Stimulated activated naive CD8-positive, alpha-beta T cell treated with anti-CD3 and anti-CD28 coated beads, Interleukin-15, Interleukin-2, amounts not matched to agents 100 ng/mL and 50 ng/mL, for 24 hours (primary cell): ENCODE data around the gene ADCY9.
"Not testable (repeated sequence)": the region's sequence is repeated elsewhere in the genome, so short reads cannot be mapped to it uniquely, and the experiment has no call there.

Experiments used
- H3K27ac Mint-ChIP-seq: one replicate; pipeline ENCODE4 v1.8.0; 2021; ENCODE audit warnings: mild to moderate bottlenecking, mixed read lengths
- H3K27me3 Mint-ChIP-seq: one replicate; pipeline ENCODE4 v1.8.0; 2021; ENCODE audit warnings: mixed read lengths
- H3K36me3 Mint-ChIP-seq: one replicate; pipeline ENCODE4 v1.8.0; 2021; ENCODE audit warnings: low read depth, mixed read lengths
- H3K4me1 Mint-ChIP-seq: one replicate; pipeline ENCODE4 v1.8.0; 2021; ENCODE audit warnings: low read depth, mixed read lengths
- H3K4me3 Mint-ChIP-seq: one replicate; pipeline ENCODE4 v1.8.0; 2021; ENCODE audit warnings: mild to moderate bottlenecking, mixed read lengths
- H3K9me3 Mint-ChIP-seq: one replicate; pipeline ENCODE4 v1.8.0; 2021; ENCODE audit warnings: mixed read lengths

The ADCY9 gene

DNA sequence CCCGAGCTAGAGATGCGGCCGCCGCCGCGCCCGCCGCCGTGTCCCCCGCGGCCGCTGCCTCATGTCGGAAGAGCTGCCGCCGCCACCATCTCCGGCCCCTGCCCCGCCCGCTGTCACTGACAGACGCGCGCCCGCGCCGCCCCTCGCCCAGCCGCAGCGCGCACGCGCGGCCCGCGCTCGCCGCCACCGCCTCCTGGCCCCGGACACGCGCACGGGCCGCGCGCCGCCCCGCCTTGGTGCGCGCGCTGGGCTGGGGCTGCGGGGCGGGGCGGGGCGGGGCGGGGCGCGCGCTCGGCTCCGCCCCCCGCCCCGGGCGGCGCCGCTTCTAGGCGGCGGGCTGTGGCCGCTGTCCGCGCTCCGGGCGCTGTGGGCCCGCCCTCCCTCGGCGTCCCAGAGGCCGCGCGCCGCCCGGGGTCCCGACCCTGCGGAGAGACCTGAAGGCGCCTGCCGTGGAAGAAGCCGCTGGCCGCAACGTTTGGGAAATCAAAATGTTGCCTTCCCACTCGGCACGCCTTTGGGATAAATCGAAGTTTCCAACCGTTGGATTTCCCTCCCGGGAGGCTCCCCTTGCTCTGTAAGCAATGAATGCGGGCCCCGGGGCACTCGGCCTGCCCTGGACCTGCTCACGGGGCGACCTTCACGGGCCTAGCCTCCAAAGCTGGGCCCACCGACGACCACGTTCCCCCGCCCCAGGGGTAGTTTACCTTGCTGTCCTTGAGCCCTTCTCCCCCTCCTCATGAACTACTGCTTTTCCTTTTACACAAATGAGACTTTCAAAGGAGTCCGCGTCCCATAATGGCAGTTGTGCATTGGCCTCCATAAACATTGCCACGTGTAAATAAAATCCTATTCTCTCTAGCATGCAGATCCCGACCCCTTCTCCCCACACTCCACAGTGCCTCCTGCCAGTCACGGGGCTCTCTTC is at the start of gene ADCY9:
Gene ADCY9, minus strand, starts transcription at position 118 of the 925 bp plus-strand sequence. CDS start 1,000 bp downstream, outside the sequence.
- no peaks in the 10 kb centered on the region for H3K9me3 Mint-ChIP-seq
- peak within 1 kb of the TSS; percentile 83 for H3K27ac Mint-ChIP-seq
- H3K36me3 Mint-ChIP-seq: peaks cover 4% of the 10 kb centered on the region
- peaks cover 13% of the 10 kb centered on the region for H3K27me3 Mint-ChIP-seq
- peaks cover 39% of the 10 kb centered on the region for H3K4me1 Mint-ChIP-seq
- peak within 1 kb of the TSS; percentile 86 for H3K4me3 Mint-ChIP-seq

- H3K36me3 Mint-ChIP-seq: no peaks in the 10 kb centered on the region
- H3K27ac Mint-ChIP-seq: no peak overlapping the region
- H3K9me3 Mint-ChIP-seq: no peaks in the 10 kb centered on the region
- no peaks in the 10 kb centered on the region for H3K4me1 Mint-ChIP-seq
- H3K4me3 Mint-ChIP-seq: no peak overlapping the region
- no peaks in the 10 kb centered on the region for H3K27me3 Mint-ChIP-seq
Measured at GRCh38 chr16:4160658-4161430, 44.6 kb upstream of the ADCY9 start.

GRCh38 chr16:4159726-4160125 is 43.5 kb upstream of the ADCY9 start:
- Mint-ChIP-seq H3K27ac (no peak overlapping the region), H3K27me3 (no peaks in the 10 kb centered on the region), H3K9me3 (no peaks in the 10 kb centered on the region), H3K4me3 (no peak overlapping the region), H3K36me3 (no peaks in the 10 kb centered on the region), H3K4me1 (no peaks in the 10 kb centered on the region)

DNA sequence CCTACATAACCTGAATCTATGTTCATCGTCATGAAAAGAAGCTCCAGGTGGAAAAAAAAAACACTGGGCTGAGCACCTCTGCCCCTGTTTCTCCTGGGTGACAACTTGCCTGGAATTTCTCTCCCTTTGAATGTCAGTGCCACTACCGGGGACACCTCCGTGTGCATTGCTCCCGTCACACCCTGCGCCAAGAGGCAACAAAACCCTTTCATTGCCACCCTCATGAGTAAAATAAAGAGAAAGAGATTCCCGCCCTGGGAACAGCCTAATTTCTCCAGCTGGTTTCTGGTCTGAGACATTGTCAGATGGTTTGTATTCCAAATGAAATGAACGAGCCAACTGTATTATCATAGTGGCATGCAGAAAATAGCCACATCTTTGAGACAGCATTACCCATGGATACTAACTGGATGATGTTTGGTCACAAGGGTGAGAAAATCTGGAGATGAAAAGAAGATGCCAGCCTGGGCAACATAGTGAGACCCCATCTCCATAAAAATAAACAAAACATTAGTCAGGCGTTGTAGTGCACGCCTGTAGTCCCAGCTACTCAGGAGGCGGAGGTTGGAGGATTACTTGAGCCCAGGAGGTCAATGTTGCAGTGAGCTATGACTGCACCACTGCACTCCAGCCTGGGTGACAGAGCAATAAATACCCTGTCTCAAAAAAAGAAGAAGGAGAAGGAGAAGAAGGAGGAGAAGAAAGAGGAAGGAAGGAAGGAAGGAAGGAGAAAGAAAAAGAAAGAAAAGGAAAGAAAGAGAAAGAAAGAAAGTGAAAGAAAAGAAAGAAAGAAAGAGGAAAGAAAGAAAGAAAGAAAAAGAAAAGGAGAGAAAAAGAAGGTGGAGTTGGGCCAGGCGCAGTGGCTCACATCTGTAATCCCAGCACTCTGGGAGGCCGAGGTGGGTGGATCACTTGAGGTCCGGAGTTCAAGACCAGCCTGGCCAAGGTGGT is 42.2 kb upstream of the ADCY9 start:
- H3K27ac Mint-ChIP-seq: no peak overlapping the region

DNA sequence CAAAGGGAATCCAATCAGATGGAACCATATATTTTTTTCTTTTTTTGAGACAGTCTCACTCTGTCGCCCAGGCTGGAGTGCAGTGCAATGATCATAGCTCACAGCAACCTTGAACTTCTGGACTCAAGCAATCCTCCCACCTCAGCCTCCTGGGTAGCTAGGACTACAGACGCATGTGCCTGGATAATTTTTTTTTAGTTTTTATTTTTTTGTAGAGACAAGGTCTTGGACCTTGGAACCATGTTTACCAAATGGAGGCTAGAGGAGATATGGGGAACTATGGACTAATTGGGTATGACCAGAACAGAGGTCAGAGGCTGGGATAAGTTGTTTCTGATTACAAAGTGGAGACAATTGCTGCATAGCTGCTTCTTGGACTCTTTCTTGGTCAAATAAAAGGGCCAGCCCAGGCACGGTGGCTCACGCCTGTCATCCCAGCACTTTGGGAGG is 41.2 kb upstream of the ADCY9 start:
- Mint-ChIP-seq H3K36me3 (no peaks in the 10 kb centered on the region), H3K4me3 (no peak overlapping the region), H3K27me3 (no peaks in the 10 kb centered on the region), H3K4me1 (no peaks in the 10 kb centered on the region), H3K27ac (no peak overlapping the region), H3K9me3 (no peaks in the 10 kb centered on the region)

More for the DNA sequence above, 42.2 kb upstream of the ADCY9 start:
- H3K36me3 Mint-ChIP-seq: no peaks in the 10 kb centered on the region
- no peaks in the 10 kb centered on the region for H3K4me1 Mint-ChIP-seq
- H3K27me3 Mint-ChIP-seq: no peaks in the 10 kb centered on the region
- H3K9me3 Mint-ChIP-seq: no peaks in the 10 kb centered on the region
- H3K4me3 Mint-ChIP-seq: no peak overlapping the region

DNA sequence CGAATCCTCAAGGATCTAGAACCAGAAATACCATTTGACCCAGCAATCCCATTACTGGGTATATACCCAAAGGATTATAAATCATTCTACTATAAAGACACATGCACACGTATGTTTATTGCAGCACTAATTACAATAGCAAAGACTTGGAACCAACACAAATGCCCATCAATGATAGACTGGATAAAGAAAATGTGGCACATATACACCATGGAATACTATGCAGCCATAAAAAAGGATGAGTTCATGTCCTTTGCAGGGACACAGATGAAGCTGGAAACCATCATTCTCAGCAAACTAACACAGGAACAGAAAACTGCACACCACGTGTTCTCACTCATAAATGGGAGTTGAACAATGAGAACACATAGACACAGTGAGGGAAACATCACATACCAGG is 40.3 kb upstream of the ADCY9 start:
- not testable (repeated sequence) for H3K36me3 Mint-ChIP-seq, H3K27me3 Mint-ChIP-seq, H3K4me1 Mint-ChIP-seq, H3K9me3 Mint-ChIP-seq, H3K4me3 Mint-ChIP-seq, H3K27ac Mint-ChIP-seq

DNA sequence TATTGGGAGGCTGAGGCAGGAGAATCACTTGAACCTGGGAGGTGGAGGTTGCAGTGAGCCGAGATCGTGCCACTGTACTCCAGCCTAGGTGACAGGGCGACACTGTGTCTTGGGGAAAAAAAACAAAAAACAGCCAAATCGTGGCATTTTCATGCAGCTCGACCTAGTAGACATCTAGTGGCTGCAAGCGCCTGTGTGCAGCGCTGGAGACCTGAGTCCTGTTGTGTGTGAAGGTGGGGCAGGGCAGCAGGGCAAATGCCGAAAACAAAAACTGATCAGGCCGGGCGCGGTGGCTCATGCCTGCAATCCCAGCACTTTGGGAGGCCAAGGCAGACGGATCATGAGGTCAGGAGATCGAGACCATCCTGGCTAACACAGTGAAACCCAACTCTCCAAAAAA is 37.1 kb upstream of the ADCY9 start:
- H3K27ac Mint-ChIP-seq, H3K4me3 Mint-ChIP-seq, H3K9me3 Mint-ChIP-seq, H3K36me3 Mint-ChIP-seq, H3K27me3 Mint-ChIP-seq, H3K4me1 Mint-ChIP-seq: not testable (repeated sequence)

GRCh38 chr16:4152267-4152666 is 36.0 kb upstream of the ADCY9 start:
- Mint-ChIP-seq H3K9me3 (no peaks in the 10 kb centered on the region), H3K27me3 (no peaks in the 10 kb centered on the region), H3K4me1 (no peaks in the 10 kb centered on the region), H3K36me3 (no peaks in the 10 kb centered on the region), H3K4me3 (no peak overlapping the region), H3K27ac (no peak overlapping the region)

GRCh38 chr16:4147236-4147635 is 31.0 kb upstream of the ADCY9 start:
- peaks cover 4% of the 10 kb centered on the region for H3K4me1 Mint-ChIP-seq
- H3K9me3 Mint-ChIP-seq: no peaks in the 10 kb centered on the region
- no peaks in the 10 kb centered on the region for H3K36me3 Mint-ChIP-seq
- no peak overlapping the region for H3K4me3 Mint-ChIP-seq
- H3K27me3 Mint-ChIP-seq: no peaks in the 10 kb centered on the region
- H3K27ac Mint-ChIP-seq: no peak overlapping the region

GRCh38 chr16:4142268-4142667 is 26.0 kb upstream of the ADCY9 start:
- H3K4me3 Mint-ChIP-seq: no peak overlapping the region
- H3K27ac Mint-ChIP-seq: no peak overlapping the region
- H3K4me1 Mint-ChIP-seq: peaks cover 5% of the 10 kb centered on the region
- H3K36me3 Mint-ChIP-seq: no peaks in the 10 kb centered on the region
- H3K9me3 Mint-ChIP-seq: no peaks in the 10 kb centered on the region
- no peaks in the 10 kb centered on the region for H3K27me3 Mint-ChIP-seq

GRCh38 chr16:4141604-4142003 is 25.4 kb upstream of the ADCY9 start:
- no peaks in the 10 kb centered on the region for H3K36me3 Mint-ChIP-seq
- H3K27ac Mint-ChIP-seq: no peak overlapping the region
- H3K4me3 Mint-ChIP-seq: no peak overlapping the region
- H3K27me3 Mint-ChIP-seq: peaks cover under 1% of the 10 kb centered on the region
- H3K4me1 Mint-ChIP-seq: peaks cover 5% of the 10 kb centered on the region
- H3K9me3 Mint-ChIP-seq: no peaks in the 10 kb centered on the region

DNA sequence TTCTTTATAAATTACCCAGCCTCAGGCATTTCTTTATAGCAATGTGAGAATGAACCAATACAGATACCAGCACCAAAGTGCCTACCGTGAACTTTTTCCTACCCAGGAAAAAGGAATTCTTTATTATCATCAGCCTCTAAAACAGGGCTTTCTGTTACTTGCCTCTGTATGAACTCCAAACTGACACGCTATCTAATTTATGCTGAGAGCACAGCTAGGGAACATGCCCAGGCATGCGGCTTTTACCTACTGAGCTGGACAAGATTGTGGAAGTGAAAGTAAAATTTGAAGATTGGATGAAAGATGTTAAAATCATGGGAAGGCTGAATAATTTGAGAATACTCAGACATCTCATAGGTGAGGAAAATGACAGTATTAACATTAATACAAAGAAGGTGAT is 24.4 kb upstream of the ADCY9 start:
- Mint-ChIP-seq H3K27ac (no peak overlapping the region), H3K36me3 (no peaks in the 10 kb centered on the region), H3K9me3 (no peaks in the 10 kb centered on the region), H3K4me3 (no peak overlapping the region), H3K4me1 (peaks cover 5% of the 10 kb centered on the region), H3K27me3 (peaks cover 10% of the 10 kb centered on the region)

- peaks cover 10% of the 10 kb centered on the region for H3K27me3 Mint-ChIP-seq
- peaks cover 5% of the 10 kb centered on the region for H3K4me1 Mint-ChIP-seq
- H3K4me3 Mint-ChIP-seq: no peak overlapping the region
- no peaks in the 10 kb centered on the region for H3K36me3 Mint-ChIP-seq
- H3K9me3 Mint-ChIP-seq: no peaks in the 10 kb centered on the region
- H3K27ac Mint-ChIP-seq: no peak overlapping the region
Measured at GRCh38 chr16:4139968-4140367, 23.7 kb upstream of the ADCY9 start.

GRCh38 chr16:4138713-4139112 is 22.5 kb upstream of the ADCY9 start:
- H3K4me3 Mint-ChIP-seq: no peak overlapping the region
- H3K4me1 Mint-ChIP-seq: peaks cover 5% of the 10 kb centered on the region
- H3K27me3 Mint-ChIP-seq: peaks cover 10% of the 10 kb centered on the region
- no peaks in the 10 kb centered on the region for H3K9me3 Mint-ChIP-seq
- H3K36me3 Mint-ChIP-seq: no peaks in the 10 kb centered on the region
- no peak overlapping the region for H3K27ac Mint-ChIP-seq
